ENCODE results near the gene VN1R5. TPM values are rescaled to one million over a fixed set of nuclear protein-coding genes. Genes with fewer than 3 reads are reported as not detected.
"Not testable (repeated sequence)": the region's sequence is repeated elsewhere in the genome, so short reads cannot be mapped to it uniquely, and the experiment has no call there.

The VN1R5 gene
- total RNA-seq, 1 donor from 2014 or later = not detected

- DNase-seq (ENCODE audit: low spot score) = no peak
- no peak overlapping the region for H3K27ac Mint-ChIP-seq (ENCODE audit: unreplicated experiment)
- peaks cover 28% of the 10 kb centered on the region for H3K4me1 Mint-ChIP-seq (ENCODE audit: unreplicated experiment)
- TF ChIP-seq, protein P1, sequence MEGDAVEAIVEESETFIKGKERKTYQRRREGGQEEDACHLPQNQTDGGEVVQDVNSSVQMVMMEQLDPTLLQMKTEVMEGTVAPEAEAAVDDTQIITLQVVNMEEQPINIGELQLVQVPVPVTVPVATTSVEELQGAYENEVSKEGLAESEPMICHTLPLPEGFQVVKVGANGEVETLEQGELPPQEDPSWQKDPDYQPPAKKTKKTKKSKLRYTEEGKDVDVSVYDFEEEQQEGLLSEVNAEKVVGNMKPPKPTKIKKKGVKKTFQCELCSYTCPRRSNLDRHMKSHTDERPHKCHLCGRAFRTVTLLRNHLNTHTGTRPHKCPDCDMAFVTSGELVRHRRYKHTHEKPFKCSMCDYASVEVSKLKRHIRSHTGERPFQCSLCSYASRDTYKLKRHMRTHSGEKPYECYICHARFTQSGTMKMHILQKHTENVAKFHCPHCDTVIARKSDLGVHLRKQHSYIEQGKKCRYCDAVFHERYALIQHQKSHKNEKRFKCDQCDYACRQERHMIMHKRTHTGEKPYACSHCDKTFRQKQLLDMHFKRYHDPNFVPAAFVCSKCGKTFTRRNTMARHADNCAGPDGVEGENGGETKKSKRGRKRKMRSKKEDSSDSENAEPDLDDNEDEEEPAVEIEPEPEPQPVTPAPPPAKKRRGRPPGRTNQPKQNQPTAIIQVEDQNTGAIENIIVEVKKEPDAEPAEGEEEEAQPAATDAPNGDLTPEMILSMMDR (IDR thresholded peaks at IDR 0.05; ENCODE audit: unreplicated experiment) = no peak
- H3K9me3 Mint-ChIP-seq (ENCODE audit: unreplicated experiment) = no peaks in the 10 kb centered on the region
- peaks cover 12% of the 10 kb centered on the region for H3K36me3 Mint-ChIP-seq (ENCODE audit: low read depth, unreplicated experiment)
- no peak overlapping the region for H3K4me3 Mint-ChIP-seq (ENCODE audit: unreplicated experiment)
- no peaks in the 10 kb centered on the region for H3K27me3 Mint-ChIP-seq (ENCODE audit: unreplicated experiment)
These were observed 43.9 kb upstream of the VN1R5 start for GRCh38 chr1:247212012-247212411.

- H3K4me3 Mint-ChIP-seq (ENCODE audit: unreplicated experiment) = no peak overlapping the region
These were observed 43.0 kb upstream of the VN1R5 start for GRCh38 chr1:247212627-247213617.

DNA sequence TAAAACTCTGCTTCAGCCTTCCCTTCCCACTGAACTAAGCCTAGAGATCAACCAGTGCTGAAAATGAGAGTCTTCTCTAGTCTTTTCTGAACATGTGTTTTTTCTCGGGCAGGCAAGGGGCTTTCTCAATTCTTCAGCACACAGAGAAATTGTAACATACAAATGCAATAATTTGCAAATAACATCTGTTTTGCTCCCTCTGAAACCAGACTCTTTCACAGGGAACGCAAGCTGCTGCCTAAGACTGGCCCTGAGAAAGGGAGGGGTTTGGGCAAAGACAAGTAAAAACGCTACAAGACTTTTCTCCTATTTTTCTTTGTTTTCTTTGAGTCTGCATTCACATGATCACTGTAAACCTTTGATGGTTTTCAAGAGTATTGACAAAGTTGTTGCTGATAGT is 39.6 kb upstream of the VN1R5 start:
- H3K27me3 Mint-ChIP-seq (ENCODE audit: unreplicated experiment) = no peaks in the 10 kb centered on the region
- TF ChIP-seq, protein P1 (IDR thresholded peaks at IDR 0.05; ENCODE audit: unreplicated experiment) = no peak
- H3K9me3 Mint-ChIP-seq (ENCODE audit: unreplicated experiment) = no peaks in the 10 kb centered on the region
- H3K4me3 Mint-ChIP-seq (ENCODE audit: unreplicated experiment) = no peak overlapping the region
- no peak for DNase-seq (ENCODE audit: low spot score)
- no peak overlapping the region for H3K27ac Mint-ChIP-seq (ENCODE audit: unreplicated experiment)
- peaks cover 6% of the 10 kb centered on the region for H3K36me3 Mint-ChIP-seq (ENCODE audit: low read depth, unreplicated experiment)
- no peaks in the 10 kb centered on the region for H3K4me1 Mint-ChIP-seq (ENCODE audit: unreplicated experiment)

More at GRCh38 chr1:247212627-247213617, 43.0 kb upstream of the VN1R5 start:
- no peak for DNase-seq (ENCODE audit: low spot score)
- TF ChIP-seq, protein P1 (IDR thresholded peaks at IDR 0.05; ENCODE audit: unreplicated experiment) = no peak
- H3K4me1 Mint-ChIP-seq (ENCODE audit: unreplicated experiment) = peaks cover 19% of the 10 kb centered on the region
- peaks cover 3% of the 10 kb centered on the region for H3K36me3 Mint-ChIP-seq (ENCODE audit: low read depth, unreplicated experiment)
- no peak overlapping the region for H3K27ac Mint-ChIP-seq (ENCODE audit: unreplicated experiment)
- no peaks in the 10 kb centered on the region for H3K27me3 Mint-ChIP-seq (ENCODE audit: unreplicated experiment)
- H3K9me3 Mint-ChIP-seq (ENCODE audit: unreplicated experiment) = no peaks in the 10 kb centered on the region

- Mint-ChIP-seq H3K27me3 (ENCODE audit: unreplicated experiment) (no peaks in the 10 kb centered on the region), H3K4me1 (ENCODE audit: unreplicated experiment) (no peaks in the 10 kb centered on the region), H3K36me3 (ENCODE audit: low read depth, unreplicated experiment) (peaks cover 9% of the 10 kb centered on the region), H3K27ac (ENCODE audit: unreplicated experiment) (no peak overlapping the region), H3K4me3 (ENCODE audit: unreplicated experiment) (no peak overlapping the region), H3K9me3 (ENCODE audit: unreplicated experiment) (no peaks in the 10 kb centered on the region)
- DNase-seq (ENCODE audit: low spot score) = no peak
- TF ChIP-seq, protein P1 (IDR thresholded peaks at IDR 0.05; ENCODE audit: unreplicated experiment) = no peak
These were observed 37.7 kb upstream of the VN1R5 start for GRCh38 chr1:247218121-247218651.

DNA sequence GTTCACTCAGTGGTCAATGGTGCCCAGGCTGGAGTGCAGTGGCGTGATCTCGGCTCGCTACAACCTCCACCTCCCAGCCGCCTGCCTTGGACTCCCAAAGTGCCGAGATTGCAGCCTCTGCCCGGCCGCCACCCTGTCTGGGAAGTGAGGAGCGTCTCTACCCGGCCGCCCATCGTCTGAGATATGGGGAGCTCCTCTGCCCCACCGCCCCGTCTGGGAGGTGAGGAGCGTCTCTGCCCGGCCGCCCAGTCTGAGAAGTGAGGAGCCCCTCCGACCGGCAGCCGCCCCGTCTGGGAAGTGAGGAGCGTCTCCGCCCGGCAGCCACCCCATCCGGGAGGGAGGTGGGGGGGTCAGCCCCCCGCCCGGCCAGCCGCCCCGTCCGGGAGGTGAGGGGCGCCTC is 35.6 kb upstream of the VN1R5 start:
- DNase-seq (ENCODE audit: low spot score); H3K27ac Mint-ChIP-seq (ENCODE audit: unreplicated experiment); H3K4me1 Mint-ChIP-seq (ENCODE audit: unreplicated experiment); H3K27me3 Mint-ChIP-seq (ENCODE audit: unreplicated experiment); H3K9me3 Mint-ChIP-seq (ENCODE audit: unreplicated experiment); H3K4me3 Mint-ChIP-seq (ENCODE audit: unreplicated experiment); H3K36me3 Mint-ChIP-seq (ENCODE audit: low read depth, unreplicated experiment): not testable (repeated sequence)
